ENCODE data around the gene ITCH. TPM values are rescaled to one million over a fixed set of nuclear protein-coding genes. Genes with fewer than 3 reads are reported as not detected.
"Not testable (repeated sequence)": the region's sequence is repeated elsewhere in the genome, so short reads cannot be mapped to it uniquely, and the experiment has no call there.

The ITCH gene
- total RNA-seq, 2 experiments from 2014 or later, result 44.2 to 47.0 TPM

DNA sequence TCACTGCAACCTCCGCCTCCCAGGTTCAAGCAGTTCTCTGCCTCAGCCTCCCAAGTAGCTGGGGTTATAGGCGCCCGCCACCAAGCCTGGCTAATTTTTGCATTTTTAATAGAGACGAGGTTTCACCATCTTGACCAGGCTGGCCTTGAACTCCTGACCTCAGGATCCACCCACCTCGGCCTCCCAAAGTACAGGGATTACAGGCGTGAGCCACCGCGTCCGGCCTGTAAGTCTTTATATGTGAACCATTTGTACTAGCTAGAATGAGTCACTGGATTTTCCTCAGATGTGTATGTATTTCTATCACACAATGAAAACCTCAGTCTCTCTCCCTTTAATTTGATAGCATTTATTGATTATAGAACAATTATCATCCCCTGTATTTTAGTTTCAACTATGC is 34.0 kb downstream of the ITCH start:
- Mint-ChIP-seq H3K27me3 (no peaks in the 10 kb centered on the region), H3K9me3 (no peaks in the 10 kb centered on the region), H3K4me1 (ENCODE audit: low read depth) (peaks cover 33% of the 10 kb centered on the region), H3K4me3 (no peak overlapping the region), H3K27ac (no peak overlapping the region), H3K36me3 (ENCODE audit: low read depth) (peaks cover 69% of the 10 kb centered on the region)
- ATAC-seq (ENCODE audit: poor library complexity) (no peak), DNase-seq (no peak)
- H3K9me3 ChIP-seq (ENCODE audit: control insufficient read depth in 1 of 2, insufficient read depth in 1 of 2, low read length in 2 of 2), result no peaks in the 10 kb centered on the region
- H3K36me3 ChIP-seq (ENCODE audit: insufficient read depth, low read length), result peaks cover 60% of the 10 kb centered on the region
- no peak overlapping the region for H3K4me3 ChIP-seq (ENCODE audit: low read length)
- intact Hi-C loops (cut with DNase I, micrococcal nuclease), result no loop called here
- no peaks in the 10 kb centered on the region for H3K4me1 ChIP-seq (ENCODE audit: insufficient read depth, low read length)
- TF ChIP-seq, protein P1, sequence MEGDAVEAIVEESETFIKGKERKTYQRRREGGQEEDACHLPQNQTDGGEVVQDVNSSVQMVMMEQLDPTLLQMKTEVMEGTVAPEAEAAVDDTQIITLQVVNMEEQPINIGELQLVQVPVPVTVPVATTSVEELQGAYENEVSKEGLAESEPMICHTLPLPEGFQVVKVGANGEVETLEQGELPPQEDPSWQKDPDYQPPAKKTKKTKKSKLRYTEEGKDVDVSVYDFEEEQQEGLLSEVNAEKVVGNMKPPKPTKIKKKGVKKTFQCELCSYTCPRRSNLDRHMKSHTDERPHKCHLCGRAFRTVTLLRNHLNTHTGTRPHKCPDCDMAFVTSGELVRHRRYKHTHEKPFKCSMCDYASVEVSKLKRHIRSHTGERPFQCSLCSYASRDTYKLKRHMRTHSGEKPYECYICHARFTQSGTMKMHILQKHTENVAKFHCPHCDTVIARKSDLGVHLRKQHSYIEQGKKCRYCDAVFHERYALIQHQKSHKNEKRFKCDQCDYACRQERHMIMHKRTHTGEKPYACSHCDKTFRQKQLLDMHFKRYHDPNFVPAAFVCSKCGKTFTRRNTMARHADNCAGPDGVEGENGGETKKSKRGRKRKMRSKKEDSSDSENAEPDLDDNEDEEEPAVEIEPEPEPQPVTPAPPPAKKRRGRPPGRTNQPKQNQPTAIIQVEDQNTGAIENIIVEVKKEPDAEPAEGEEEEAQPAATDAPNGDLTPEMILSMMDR (IDR thresholded peaks at IDR 0.05), result no peak
- H3K27me3 ChIP-seq (ENCODE audit: control insufficient read depth in 1 of 2, insufficient read depth in 2 of 2, low read length in 2 of 2), result no peaks in the 10 kb centered on the region
- H3K27ac ChIP-seq (ENCODE audit: low read depth in 1 of 2, low read length in 2 of 2), result no peak overlapping the region
- CTCF ChIA-PET, result interaction anchor here (0.7 to 3.1 kb wide), 4 partner anchors 16 to 85 kb away, joined by 3 to 11 read pairs (median 3); no protein-coding TSS in a partner anchor
- POLR2A ChIA-PET, result interaction anchor here (0.5 to 0.8 kb wide), 2 partner anchors 54 to 214 kb away, joined by 3 to 4 read pairs; no protein-coding TSS in a partner anchor

- H3K9me3 ChIP-seq (ENCODE audit: control insufficient read depth in 1 of 2, insufficient read depth in 1 of 2, low read length in 2 of 2); H3K4me3 ChIP-seq (ENCODE audit: low read length); H3K27ac ChIP-seq (ENCODE audit: low read depth in 1 of 2, low read length in 2 of 2); H3K9me3 Mint-ChIP-seq; H3K4me3 Mint-ChIP-seq; H3K27me3 ChIP-seq (ENCODE audit: control insufficient read depth in 1 of 2, insufficient read depth in 2 of 2, low read length in 2 of 2); ATAC-seq (ENCODE audit: poor library complexity); DNase-seq; intact Hi-C loops (cut with DNase I, micrococcal nuclease); H3K27me3 Mint-ChIP-seq: not testable (repeated sequence)
- Mint-ChIP-seq H3K4me1 (ENCODE audit: low read depth) (peaks cover 60% of the 10 kb centered on the region), H3K36me3 (ENCODE audit: low read depth) (peaks cover 53% of the 10 kb centered on the region), H3K27ac (peak overlapping the region; percentile 72)
- POLR2A ChIA-PET, result interaction anchor here (0.7 to 0.8 kb wide), 2 partner anchors 38 to 277 kb away, joined by 3 read pairs; no protein-coding TSS in a partner anchor
- H3K4me1 ChIP-seq (ENCODE audit: insufficient read depth, low read length), result peaks cover 11% of the 10 kb centered on the region
- H3K36me3 ChIP-seq (ENCODE audit: insufficient read depth, low read length), result peaks cover 36% of the 10 kb centered on the region
- CTCF ChIA-PET, result interaction anchor here (1.1 to 1.2 kb wide), 2 partner anchors 50 to 88 kb away, joined by 3 to 4 read pairs; no protein-coding TSS in a partner anchor
Measured at GRCh38 chr20:34400776-34401175, 37.7 kb downstream of the ITCH start.

GRCh38 chr20:34401741-34402455 is 38.8 kb downstream of the ITCH start:
- Histone ChIP-seq H3K9me3 (ENCODE audit: control insufficient read depth in 1 of 2, insufficient read depth in 1 of 2, low read length in 2 of 2) (no peaks in the 10 kb centered on the region), H3K4me1 (ENCODE audit: insufficient read depth, low read length) (peaks cover 17% of the 10 kb centered on the region), H3K36me3 (ENCODE audit: insufficient read depth, low read length) (peaks cover 29% of the 10 kb centered on the region), H3K27me3 (ENCODE audit: control insufficient read depth in 1 of 2, insufficient read depth in 2 of 2, low read length in 2 of 2) (no peaks in the 10 kb centered on the region), H3K27ac (ENCODE audit: low read depth in 1 of 2, low read length in 2 of 2) (no peak overlapping the region), H3K4me3 (ENCODE audit: low read length) (no peak overlapping the region)
- DNase-seq (no peak), ATAC-seq (ENCODE audit: poor library complexity) (no peak)
- ChIA-PET CTCF (interaction anchor here (1.1 to 1.2 kb wide), 2 partner anchors 48 to 89 kb away, joined by 3 to 4 read pairs; no protein-coding TSS in a partner anchor), POLR2A (interaction anchor here (0.6 to 0.8 kb wide), 3 partner anchors 26 to 322 kb away, joined by 3 to 4 read pairs (median 4); no protein-coding TSS in a partner anchor)
- no peak overlapping the region for H3K4me3 Mint-ChIP-seq
- H3K27me3 Mint-ChIP-seq, result no peaks in the 10 kb centered on the region
- H3K27ac Mint-ChIP-seq, result peak overlapping the region; percentile 34
- peaks cover 63% of the 10 kb centered on the region for H3K4me1 Mint-ChIP-seq (ENCODE audit: low read depth)
- peaks cover 43% of the 10 kb centered on the region for H3K36me3 Mint-ChIP-seq (ENCODE audit: low read depth)
- intact Hi-C loops (cut with DNase I, micrococcal nuclease), result loop anchor here in 1 of 2 experiments (2.0 kb wide), 1 partner anchor 89 kb away; no protein-coding TSS in a partner anchor
- TF ChIP-seq, protein P1 (IDR thresholded peaks at IDR 0.05), result no peak
- no peaks in the 10 kb centered on the region for H3K9me3 Mint-ChIP-seq
